ENCODE data around the gene GPC3.

The GPC3 gene

GRCh38 chrX:133666256-133666655 is 319.1 kb downstream of the GPC3 start:
- H3K4me3 ChIP-seq (replicated peaks; ENCODE audit: low read depth, low read length), result no peak overlapping the region
- no peak for DNase-seq (ENCODE audit: extremely low read depth, insufficient read length)
- no peak for TF ChIP-seq CTCF (IDR thresholded peaks at IDR 0.05; ENCODE audit: insufficient read depth, low read length, poor library complexity, severe bottlenecking)
- H3K36me3 ChIP-seq (ENCODE audit: control insufficient read depth, insufficient read depth, low read length), result no peaks in the 10 kb centered on the region
- H3K27me3 ChIP-seq (replicated peaks; ENCODE audit: control insufficient read depth, insufficient read depth, low read length), result no peaks in the 10 kb centered on the region; the same call in 1 of the 2 replicates

- DNase-seq (ENCODE audit: extremely low read depth, insufficient read length), result no peak
- TF ChIP-seq CTCF (IDR thresholded peaks at IDR 0.05; ENCODE audit: insufficient read depth, low read length, poor library complexity, severe bottlenecking), result no peak
- Histone ChIP-seq H3K4me3 (replicated peaks; ENCODE audit: low read depth, low read length) (no peak overlapping the region), H3K36me3 (ENCODE audit: control insufficient read depth, insufficient read depth, low read length) (no peaks in the 10 kb centered on the region), H3K27me3 (replicated peaks; ENCODE audit: control insufficient read depth, insufficient read depth, low read length) (no peaks in the 10 kb centered on the region)
These were observed 323.2 kb downstream of the GPC3 start for GRCh38 chrX:133661962-133662839.

DNA sequence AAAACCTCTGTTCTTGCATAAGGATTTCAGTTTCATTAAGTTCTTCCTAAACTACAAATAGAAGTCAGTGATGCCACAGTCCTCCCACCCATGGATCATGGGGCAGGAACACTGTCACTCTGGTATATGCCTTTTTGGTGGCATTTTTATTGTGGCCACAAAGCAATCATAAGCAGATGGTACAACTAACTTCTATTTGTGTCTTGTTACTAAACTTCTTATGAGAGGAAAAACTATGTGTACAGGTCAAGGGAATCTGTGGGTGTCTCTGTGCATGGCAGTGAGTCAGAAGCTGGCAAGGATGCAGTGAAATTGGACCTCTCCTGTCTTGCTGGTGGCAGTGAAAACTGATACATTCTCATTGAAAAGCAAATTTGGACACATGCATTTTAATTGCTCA is 325.1 kb downstream of the GPC3 start:
- TF ChIP-seq CTCF (IDR thresholded peaks at IDR 0.05; ENCODE audit: insufficient read depth, low read length, poor library complexity, severe bottlenecking), result no peak
- Histone ChIP-seq H3K36me3 (ENCODE audit: control insufficient read depth, insufficient read depth, low read length) (no peaks in the 10 kb centered on the region), H3K27me3 (replicated peaks; ENCODE audit: control insufficient read depth, insufficient read depth, low read length) (no peaks in the 10 kb centered on the region), H3K4me3 (replicated peaks; ENCODE audit: low read depth, low read length) (no peak overlapping the region)
- no peak for DNase-seq (ENCODE audit: extremely low read depth, insufficient read length)

DNA sequence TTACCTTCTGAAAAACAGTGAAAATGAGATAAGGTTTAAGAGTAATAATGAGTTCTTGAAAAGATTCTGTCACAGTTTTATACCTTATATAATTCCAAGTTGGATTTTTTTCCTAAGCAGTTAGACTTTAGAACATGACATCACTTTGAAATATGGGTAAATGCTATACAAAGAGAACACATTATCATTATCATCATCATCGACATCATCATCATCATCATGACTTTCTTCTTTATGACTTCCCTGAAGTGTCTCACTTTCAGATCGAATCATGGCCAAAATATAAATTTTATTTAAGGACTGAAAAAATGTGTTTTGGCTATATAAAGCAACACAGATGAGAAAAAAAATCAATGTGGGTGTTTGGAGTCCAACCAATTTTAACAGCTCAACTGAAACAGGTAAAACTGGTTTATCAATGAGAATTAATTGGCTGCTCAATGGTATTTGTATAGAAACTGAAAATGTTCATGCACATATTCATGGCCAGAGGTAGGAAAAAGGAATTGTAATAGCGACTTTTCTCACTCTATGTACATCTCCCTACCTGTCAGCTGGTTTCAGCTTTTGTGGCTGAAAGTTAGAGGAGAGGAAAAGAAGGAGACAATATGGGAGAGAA is 327.0 kb downstream of the GPC3 start:
- no peak for TF ChIP-seq CTCF (IDR thresholded peaks at IDR 0.05; ENCODE audit: insufficient read depth, low read length, poor library complexity, severe bottlenecking)
- Histone ChIP-seq H3K4me3 (replicated peaks; ENCODE audit: low read depth, low read length) (no peak overlapping the region), H3K36me3 (ENCODE audit: control insufficient read depth, insufficient read depth, low read length) (no peaks in the 10 kb centered on the region), H3K27me3 (replicated peaks; ENCODE audit: control insufficient read depth, insufficient read depth, low read length) (no peaks in the 10 kb centered on the region)
- no peak for DNase-seq (ENCODE audit: extremely low read depth, insufficient read length)

DNA sequence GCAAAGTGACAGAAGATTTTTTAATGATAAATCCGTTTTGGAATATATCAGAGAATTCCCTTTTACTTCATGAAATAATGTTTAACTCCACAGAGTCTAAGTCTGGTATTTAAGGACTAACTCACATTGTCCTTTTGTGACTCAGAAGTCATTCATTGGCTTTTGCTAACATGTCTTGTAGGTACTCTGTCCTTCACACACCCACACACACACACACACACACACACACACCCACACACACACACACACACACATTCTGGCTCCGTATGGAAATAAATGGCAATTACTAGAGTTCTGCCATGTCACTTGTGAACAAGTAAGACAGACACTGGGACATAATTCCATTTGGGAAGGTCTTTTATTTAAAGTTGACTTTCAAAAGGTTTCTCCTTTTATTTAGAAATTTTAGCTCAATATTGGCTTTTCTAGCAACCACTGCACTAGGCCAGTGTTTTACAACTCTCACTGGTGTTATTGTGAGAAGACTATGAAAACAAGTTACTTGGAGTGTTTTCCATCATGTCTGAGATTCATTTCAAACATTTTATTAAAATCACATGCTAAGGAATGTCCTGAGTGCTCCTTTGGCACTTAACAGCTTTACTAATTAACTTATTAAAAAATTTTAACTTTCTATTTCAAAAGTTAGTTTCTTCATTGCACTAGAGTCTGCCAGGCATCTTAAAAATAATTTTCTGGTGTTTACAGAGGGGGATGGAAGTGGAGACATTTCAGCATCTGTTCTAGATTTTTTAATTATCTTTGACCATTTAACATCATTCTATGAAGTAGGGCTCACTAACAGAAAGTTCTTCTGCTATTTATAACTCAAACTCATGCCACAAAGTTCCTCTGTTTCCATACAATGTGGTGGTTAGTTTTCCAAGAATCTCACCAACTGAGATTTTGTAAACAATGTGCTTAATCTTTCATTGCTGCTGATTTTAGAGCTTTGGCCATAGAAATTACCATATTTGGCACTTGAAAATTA is 329.8 kb downstream of the GPC3 start:
- DNase-seq (ENCODE audit: extremely low read depth, insufficient read length), result no peak
- H3K36me3 ChIP-seq (ENCODE audit: control insufficient read depth, insufficient read depth, low read length), result no peaks in the 10 kb centered on the region
- H3K27me3 ChIP-seq (replicated peaks; ENCODE audit: control insufficient read depth, insufficient read depth, low read length), result no peaks in the 10 kb centered on the region
- TF ChIP-seq CTCF (IDR thresholded peaks at IDR 0.05; ENCODE audit: insufficient read depth, low read length, poor library complexity, severe bottlenecking), result no peak
- H3K4me3 ChIP-seq (replicated peaks; ENCODE audit: low read depth, low read length), result no peak overlapping the region
